Endothelial cell of umbilical vein (primary cell): ENCODE data around the gene EEF2K.

Experiments used
- EZH2 ChIP-seq: IDR thresholded peaks from 2 replicates; pipeline ENCODE4 v1.6.1; 2012; ENCODE audit warnings: borderline replicate concordance, low read depth, mild to moderate bottlenecking, moderate library complexity, low read length, inconsistent platforms; ENCODE audit not compliant: severe bottlenecking
- FOS ChIP-seq: IDR thresholded peaks from 2 replicates; pipeline ENCODE4 v1.6.1; 2011; ENCODE audit warnings: mild to moderate bottlenecking, low read length, moderate library complexity, borderline replicate concordance; ENCODE audit not compliant: insufficient read depth
- JUN ChIP-seq: IDR thresholded peaks from 2 replicates; pipeline ENCODE4 v1.6.1; 2011; ENCODE audit warnings: borderline replicate concordance, low read depth; ENCODE audit not compliant: insufficient read length, insufficient read depth
- MAX ChIP-seq: IDR thresholded peaks from 2 replicates; pipeline ENCODE4 v1.6.1; 2011; ENCODE audit not compliant: insufficient read depth, insufficient read length
- MYC ChIP-seq: IDR thresholded peaks from one replicate; pipeline ENCODE4 v1.6.1; 2011; ENCODE audit warnings: mild to moderate bottlenecking, low read depth, low read length
- POLR2A ChIP-seq: IDR thresholded peaks from 2 replicates; pipeline ENCODE4 v1.6.1; 2012; ENCODE audit warnings: low read depth, mild to moderate bottlenecking, control low read depth, low read length
- POLR2AphosphoS5 ChIP-seq: IDR thresholded peaks from 2 replicates; pipeline ENCODE4 v1.6.1; 2012; ENCODE audit warnings: low read depth, mild to moderate bottlenecking, control low read depth, low read length, moderate library complexity; ENCODE audit not compliant: insufficient read depth
- TF ChIP-seq, protein P1 (sequence below), 2 donors: IDR thresholded peaks; 1 replicate in 1 of 2; 2 replicates in 1 of 2; pipeline ENCODE4 v1.5.1; 2011; ENCODE audit warnings: low read length in 2 of 2, mild to moderate bottlenecking in 2 of 2, moderate library complexity in 2 of 2, control low read depth in 1 of 2, inconsistent platforms in 1 of 2, low read depth in 1 of 2; ENCODE audit not compliant: insufficient read depth in 1 of 2; ENCODE audit errors: extremely low read depth in 1 of 2

DNA sequence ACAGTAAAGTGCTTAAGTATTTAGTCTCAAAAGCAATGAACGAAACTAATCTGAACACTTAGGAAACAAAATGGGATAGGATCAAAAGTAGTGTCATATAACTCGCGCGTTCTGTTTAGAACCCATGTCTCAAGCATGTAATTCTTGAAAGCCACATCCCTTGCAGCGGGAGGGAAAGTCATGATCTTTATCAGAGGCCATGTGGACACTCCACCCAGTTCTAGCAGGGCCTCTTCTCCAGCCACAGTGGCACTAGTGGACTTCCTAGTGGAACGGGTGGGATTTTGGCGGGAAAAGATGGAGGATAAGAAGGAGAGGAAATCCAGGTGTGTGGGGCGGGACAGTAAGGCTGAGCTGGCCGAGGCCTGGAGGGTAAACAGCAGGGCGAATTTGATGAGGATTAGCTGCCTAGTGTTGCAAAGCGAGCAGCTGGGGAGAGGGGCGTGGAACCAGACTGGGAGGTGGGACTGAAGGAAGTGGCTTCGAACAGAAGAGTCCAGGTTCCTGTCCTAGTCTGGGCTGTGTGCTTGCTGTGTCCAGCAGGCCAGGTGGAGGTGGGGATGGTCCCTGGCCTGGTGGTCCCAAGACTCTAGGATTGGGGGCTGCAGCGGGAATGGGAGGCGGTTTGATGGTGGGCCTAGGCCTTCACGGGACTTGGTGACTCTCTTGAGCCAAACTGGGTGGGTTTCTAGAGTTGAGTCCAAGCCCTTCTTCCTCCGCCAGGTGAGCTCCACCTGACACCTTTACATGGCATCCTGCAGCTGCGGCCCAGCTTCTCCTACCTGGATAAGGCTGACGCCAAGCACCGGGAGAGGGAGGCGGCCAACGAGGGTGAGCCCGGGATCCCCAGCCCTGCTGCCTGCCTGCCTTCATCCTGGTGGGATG, 107.1 kb downstream of the EEF2K start:
- TF ChIP-seq, protein P1, sequence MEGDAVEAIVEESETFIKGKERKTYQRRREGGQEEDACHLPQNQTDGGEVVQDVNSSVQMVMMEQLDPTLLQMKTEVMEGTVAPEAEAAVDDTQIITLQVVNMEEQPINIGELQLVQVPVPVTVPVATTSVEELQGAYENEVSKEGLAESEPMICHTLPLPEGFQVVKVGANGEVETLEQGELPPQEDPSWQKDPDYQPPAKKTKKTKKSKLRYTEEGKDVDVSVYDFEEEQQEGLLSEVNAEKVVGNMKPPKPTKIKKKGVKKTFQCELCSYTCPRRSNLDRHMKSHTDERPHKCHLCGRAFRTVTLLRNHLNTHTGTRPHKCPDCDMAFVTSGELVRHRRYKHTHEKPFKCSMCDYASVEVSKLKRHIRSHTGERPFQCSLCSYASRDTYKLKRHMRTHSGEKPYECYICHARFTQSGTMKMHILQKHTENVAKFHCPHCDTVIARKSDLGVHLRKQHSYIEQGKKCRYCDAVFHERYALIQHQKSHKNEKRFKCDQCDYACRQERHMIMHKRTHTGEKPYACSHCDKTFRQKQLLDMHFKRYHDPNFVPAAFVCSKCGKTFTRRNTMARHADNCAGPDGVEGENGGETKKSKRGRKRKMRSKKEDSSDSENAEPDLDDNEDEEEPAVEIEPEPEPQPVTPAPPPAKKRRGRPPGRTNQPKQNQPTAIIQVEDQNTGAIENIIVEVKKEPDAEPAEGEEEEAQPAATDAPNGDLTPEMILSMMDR (IDR thresholded peaks at IDR 0.05; ENCODE audit: extremely low read depth in 1 of 2, insufficient read depth in 1 of 2, low read depth in 1 of 2, low read length in 2 of 2): no peak
- no peak for TF ChIP-seq POLR2A
- TF ChIP-seq EZH2: no peak
- no peak for TF ChIP-seq POLR2AphosphoS5
- no peak for TF ChIP-seq MAX
- TF ChIP-seq JUN: no peak
- no peak for TF ChIP-seq MYC
- no peak for TF ChIP-seq FOS
